ENCODE data around the gene FPR2. TPM values are rescaled to one million over a fixed set of nuclear protein-coding genes. Genes with fewer than 3 reads are reported as not detected.
"Not testable (repeated sequence)": the region's sequence is repeated elsewhere in the genome, so short reads cannot be mapped to it uniquely, and the experiment has no call there.

The FPR2 gene
- total RNA-seq, 1 donor: not detected

DNA sequence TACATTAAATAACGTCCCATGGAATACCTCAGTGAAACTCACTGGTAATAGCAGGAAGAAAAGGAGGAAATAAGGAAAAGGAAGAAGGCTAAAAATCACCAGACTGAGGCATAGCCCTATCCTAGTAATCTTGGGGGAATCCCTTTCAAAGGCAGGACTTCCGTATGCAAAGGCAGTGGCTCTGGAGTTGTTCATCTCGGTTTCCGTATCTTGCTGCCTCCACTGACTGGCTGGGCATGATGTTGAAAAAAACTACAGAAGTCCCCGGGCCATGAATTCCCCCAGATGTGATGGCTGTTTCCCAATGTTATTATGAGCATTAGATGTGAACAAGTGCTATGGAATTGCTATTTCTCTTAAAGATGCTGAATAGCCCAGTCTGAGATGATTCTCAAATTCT is 5.5 kb downstream of the FPR2 start:
- TF ChIP-seq, protein P1, sequence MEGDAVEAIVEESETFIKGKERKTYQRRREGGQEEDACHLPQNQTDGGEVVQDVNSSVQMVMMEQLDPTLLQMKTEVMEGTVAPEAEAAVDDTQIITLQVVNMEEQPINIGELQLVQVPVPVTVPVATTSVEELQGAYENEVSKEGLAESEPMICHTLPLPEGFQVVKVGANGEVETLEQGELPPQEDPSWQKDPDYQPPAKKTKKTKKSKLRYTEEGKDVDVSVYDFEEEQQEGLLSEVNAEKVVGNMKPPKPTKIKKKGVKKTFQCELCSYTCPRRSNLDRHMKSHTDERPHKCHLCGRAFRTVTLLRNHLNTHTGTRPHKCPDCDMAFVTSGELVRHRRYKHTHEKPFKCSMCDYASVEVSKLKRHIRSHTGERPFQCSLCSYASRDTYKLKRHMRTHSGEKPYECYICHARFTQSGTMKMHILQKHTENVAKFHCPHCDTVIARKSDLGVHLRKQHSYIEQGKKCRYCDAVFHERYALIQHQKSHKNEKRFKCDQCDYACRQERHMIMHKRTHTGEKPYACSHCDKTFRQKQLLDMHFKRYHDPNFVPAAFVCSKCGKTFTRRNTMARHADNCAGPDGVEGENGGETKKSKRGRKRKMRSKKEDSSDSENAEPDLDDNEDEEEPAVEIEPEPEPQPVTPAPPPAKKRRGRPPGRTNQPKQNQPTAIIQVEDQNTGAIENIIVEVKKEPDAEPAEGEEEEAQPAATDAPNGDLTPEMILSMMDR (IDR thresholded peaks at IDR 0.05; ENCODE audit: insufficient read depth, low read length): no peak
- H3K4me3 ChIP-seq (ENCODE audit: low read depth, low read length): no peak overlapping the region
- no peak for DNase-seq (ENCODE audit: low read depth)

DNA sequence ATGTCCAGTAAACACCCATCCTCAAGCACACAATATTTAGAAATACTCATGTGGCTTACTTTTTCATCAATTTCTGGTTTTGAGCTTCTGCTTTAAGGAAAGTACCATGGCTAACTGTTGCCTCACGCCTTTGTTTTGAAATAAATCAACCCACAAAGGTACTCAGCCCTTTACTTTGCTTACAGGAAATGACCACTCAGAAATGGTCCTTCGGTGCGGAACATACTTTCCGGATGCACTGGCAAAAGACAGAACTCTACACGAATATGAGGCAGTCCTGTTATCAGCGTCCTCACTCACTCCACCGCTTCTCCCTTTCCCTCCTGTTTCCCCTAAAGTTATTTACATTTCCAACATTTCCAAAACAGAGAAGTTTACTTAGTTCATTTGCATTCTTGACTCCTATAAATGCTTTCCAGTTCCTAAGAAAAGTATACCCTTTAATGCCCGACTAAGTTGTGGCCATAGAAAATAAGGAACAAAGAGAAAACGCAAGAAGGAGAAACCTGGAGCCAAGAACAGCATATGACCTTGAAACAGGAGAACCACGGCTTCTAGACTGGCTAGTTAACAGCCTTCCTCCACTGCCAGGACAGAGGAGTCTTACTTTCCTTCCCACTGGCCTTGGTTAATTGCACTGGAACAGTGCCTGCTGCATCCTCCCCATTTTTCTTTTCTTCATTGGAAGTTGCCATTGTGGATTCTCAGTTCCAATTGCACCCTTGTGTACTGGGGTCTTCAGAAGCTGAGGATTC is 10.6 kb downstream of the FPR2 start:
- H3K4me3 ChIP-seq (ENCODE audit: low read depth, low read length): no peak overlapping the region
- TF ChIP-seq, protein P1 (IDR thresholded peaks at IDR 0.05; ENCODE audit: insufficient read depth, low read length): no peak
- no peak for DNase-seq (ENCODE audit: low read depth)

DNA sequence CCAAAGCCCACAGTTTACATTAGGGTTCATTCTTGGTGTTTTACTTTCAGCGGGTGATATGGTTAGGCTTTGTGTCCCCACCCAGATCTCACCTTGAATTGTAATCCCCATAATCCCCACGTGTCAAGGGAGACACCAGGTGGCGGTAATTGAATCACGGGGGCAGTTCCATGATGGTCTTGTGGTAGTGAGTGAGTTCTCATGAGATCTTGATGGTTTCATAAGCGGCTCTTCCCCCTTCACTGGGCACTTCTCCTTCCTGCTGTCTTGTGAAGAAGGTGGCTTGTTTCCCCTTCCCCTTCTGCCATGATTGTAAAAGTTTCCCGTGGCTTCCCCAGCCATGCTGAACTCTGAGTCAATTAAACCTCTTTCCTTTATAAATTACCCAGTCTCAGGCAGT is 12.0 kb downstream of the FPR2 start:
- TF ChIP-seq, protein P1 (IDR thresholded peaks at IDR 0.05; ENCODE audit: insufficient read depth, low read length): no peak
- DNase-seq (ENCODE audit: low read depth): no peak

DNA sequence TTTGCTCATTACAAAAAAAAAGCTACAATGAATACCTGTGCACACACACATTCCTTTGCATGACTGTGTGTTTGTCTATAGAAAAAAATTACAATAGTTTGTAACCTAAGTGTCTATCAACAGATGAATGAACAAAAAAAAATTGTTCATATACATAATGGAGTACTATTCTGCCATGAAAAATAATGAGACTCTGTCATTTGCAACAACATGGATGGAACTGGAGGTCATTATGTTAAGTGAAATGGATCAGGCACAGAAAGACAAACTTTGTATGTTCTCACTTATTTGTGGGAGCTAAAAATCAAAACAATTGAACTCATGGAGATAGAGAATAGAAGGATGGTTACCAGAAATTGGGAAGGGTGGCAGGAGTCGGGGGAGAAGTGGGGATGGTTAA is 15.6 kb downstream of the FPR2 start:
- DNase-seq (ENCODE audit: low read depth); H3K4me3 ChIP-seq (ENCODE audit: low read depth, low read length): not testable (repeated sequence)

More for the DNA sequence above, 12.0 kb downstream of the FPR2 start:
- no peak overlapping the region for H3K4me3 ChIP-seq (ENCODE audit: low read depth, low read length)

DNA sequence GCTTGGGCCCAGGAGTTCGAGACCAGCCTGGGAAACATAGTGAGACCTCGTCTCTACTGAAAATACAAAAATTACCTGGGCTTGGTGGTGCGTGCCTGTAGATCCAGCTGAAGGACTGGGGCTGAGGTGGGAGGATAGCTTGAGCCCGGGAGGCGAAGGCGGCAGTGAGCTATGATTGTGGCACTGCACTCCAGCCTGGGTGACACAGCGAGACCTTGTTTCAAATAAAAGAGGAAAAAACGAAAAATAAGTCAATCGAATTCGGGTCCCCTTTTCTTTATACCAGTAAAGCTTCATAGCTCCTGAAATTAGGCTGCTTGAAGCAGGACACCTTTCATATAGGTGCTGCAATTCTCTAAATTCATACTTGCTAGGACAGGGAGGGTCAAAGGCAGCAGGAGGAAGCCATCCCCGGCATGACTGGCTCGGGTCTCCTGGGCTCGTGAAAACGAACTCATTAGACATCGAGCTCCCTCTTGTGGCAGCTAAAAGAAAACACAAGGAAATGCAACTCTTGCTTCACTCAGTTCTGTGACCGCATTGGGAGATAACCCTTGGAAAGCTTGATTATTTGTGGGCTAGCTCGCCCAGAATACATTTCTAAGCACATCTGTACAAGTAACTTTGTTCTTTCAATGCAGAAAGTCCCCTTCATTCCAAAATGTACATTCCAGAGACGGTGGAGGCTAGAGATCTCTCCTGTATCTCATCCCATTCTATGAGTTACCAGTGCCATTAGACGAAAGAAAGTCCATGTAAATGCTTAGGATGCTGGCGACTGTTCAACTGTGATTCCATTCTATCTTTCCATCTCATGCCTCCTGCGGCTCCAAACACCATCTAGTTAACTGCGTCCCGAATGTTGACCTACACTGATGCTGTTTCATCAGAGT is 16.8 kb downstream of the FPR2 start:
- TF ChIP-seq, protein P1 (IDR thresholded peaks at IDR 0.05; ENCODE audit: insufficient read depth, low read length): peak; percentile 63
- DNase-seq (ENCODE audit: low read depth): peak; percentile 96
- no peak overlapping the region for H3K4me3 ChIP-seq (ENCODE audit: low read depth, low read length)

DNA sequence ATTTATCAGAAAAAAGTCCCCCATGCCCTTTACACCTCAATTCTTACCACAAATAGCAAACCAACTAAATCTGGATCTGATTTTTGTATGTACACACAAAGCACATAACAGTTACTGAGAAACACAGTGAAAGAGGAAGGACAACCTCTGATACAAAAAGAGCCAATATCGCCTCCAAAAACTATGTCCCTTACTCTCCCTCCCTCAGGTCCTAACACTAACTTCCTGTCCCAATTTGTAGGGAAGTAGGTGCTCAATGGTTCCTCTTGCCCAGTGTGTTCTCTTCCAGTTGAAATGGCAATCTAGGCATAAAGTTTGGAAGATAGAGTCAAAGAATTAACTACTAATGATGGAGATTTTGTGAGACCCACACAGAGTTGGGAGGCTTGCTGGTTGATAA is 18.2 kb downstream of the FPR2 start:
- TF ChIP-seq, protein P1 (IDR thresholded peaks at IDR 0.05; ENCODE audit: insufficient read depth, low read length): no peak
- DNase-seq (ENCODE audit: low read depth): no peak
- H3K4me3 ChIP-seq (ENCODE audit: low read depth, low read length): no peak overlapping the region

DNA sequence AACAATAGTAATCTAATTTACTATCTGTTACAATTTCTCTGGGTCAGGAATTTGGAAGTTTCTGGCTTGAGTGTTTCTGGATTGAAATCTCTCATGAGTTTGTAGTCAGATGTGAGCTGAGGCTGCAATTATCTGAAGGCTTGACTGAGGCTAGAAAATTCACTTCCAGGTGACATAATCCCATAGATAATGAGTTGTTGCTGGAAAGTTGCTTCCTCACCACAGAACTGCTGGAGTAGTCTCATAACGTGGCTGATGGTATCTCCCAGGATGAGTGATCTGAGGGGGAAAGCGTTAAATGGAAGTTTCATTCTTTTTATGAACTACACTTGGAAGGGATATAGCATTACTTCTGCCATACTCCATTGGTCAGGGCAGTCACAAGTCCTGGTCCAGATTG is 18.7 kb downstream of the FPR2 start:
- no peak overlapping the region for H3K4me3 ChIP-seq (ENCODE audit: low read depth, low read length)
- no peak for DNase-seq (ENCODE audit: low read depth)
- TF ChIP-seq, protein P1 (IDR thresholded peaks at IDR 0.05; ENCODE audit: insufficient read depth, low read length): no peak

Measured in fibroblast of the aortic adventitia (primary cell).